Body of pancreas (tissue), 4 donors: ENCODE measurements around the gene UBAC1.

Source experiments
- POLR2A ChIP-seq, 3 donors: fragments of 450-650 bp; IDR thresholded peaks; one replicate each; pipeline ENCODE4 v1.6.1; 2016; ENCODE audit warnings: antibody characterized with exemption in 3 of 3, mild to moderate bottlenecking in 2 of 3
- TF ChIP-seq, protein P1 (sequence below), 7 experiments: fragments of 450-650 bp in 4 of 7; fragments of 200-600 bp in 3 of 7; sonication (generic) in 3 of 7; IDR thresholded peaks; one replicate each; pipeline ENCODE4 v1.5.1; 2016 to 2019; ENCODE audit warnings: antibody characterized with exemption in 7 of 7

DNA sequence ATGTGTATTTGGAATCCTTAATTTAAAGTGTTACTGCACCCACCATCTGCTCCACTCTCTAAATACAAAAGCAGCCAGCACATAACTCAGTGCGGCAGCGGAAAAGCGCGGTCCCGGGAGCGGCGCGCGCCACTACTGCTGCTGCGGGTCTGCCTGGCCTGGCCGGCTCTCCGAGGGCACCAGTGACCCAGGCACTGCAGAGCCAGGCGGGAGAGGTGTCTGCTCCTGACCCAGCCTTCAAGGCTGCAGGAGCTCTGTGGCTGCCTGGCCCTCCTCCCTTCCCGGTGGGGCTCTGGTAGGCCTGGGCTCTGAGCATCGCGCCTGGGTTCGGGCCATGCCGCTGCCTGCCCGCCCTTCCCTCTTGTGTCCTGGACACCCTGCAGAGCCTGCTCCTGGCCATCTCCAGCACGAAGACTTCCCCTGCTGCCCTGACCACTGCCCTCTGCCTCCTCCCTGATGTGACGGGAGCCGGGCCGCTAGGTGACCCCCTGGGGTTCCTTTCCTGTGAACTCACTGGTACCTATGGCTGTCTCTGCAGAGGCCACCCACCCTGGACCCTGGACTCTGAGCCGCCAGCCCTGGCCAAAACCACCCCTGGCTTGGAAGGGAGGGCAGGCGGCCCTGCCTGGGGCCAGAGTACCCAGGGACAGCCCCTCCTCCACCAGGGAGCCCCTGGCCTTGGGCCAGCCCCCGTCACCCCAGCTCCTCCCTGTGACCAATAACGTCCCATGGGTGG lies 32.8 kb upstream of the UBAC1 start:
- TF ChIP-seq, protein P1, sequence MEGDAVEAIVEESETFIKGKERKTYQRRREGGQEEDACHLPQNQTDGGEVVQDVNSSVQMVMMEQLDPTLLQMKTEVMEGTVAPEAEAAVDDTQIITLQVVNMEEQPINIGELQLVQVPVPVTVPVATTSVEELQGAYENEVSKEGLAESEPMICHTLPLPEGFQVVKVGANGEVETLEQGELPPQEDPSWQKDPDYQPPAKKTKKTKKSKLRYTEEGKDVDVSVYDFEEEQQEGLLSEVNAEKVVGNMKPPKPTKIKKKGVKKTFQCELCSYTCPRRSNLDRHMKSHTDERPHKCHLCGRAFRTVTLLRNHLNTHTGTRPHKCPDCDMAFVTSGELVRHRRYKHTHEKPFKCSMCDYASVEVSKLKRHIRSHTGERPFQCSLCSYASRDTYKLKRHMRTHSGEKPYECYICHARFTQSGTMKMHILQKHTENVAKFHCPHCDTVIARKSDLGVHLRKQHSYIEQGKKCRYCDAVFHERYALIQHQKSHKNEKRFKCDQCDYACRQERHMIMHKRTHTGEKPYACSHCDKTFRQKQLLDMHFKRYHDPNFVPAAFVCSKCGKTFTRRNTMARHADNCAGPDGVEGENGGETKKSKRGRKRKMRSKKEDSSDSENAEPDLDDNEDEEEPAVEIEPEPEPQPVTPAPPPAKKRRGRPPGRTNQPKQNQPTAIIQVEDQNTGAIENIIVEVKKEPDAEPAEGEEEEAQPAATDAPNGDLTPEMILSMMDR (IDR thresholded peaks at IDR 0.05): no peak
- no peak for TF ChIP-seq POLR2A (IDR thresholded peaks at IDR 0.05)
